Activated CD4-positive, alpha-beta T cell treated with anti-CD3 and anti-CD28 coated beads, Interleukin-2, amount 50 U/mL, for 1 hour (primary cell): ENCODE data around the gene KCNN3.

ENCODE experiments used
- DNase-seq: peaks from one replicate; pipeline ENCODE4 v3.0.0-alpha.2; 2020

The KCNN3 gene

GRCh38 chr1:154859786-154860155, 10.3 kb downstream of the KCNN3 start:
- DNase-seq, result no peak

- no peak for DNase-seq
Observed at GRCh38 chr1:154859151-154859785, 10.8 kb downstream of the KCNN3 start.

DNA sequence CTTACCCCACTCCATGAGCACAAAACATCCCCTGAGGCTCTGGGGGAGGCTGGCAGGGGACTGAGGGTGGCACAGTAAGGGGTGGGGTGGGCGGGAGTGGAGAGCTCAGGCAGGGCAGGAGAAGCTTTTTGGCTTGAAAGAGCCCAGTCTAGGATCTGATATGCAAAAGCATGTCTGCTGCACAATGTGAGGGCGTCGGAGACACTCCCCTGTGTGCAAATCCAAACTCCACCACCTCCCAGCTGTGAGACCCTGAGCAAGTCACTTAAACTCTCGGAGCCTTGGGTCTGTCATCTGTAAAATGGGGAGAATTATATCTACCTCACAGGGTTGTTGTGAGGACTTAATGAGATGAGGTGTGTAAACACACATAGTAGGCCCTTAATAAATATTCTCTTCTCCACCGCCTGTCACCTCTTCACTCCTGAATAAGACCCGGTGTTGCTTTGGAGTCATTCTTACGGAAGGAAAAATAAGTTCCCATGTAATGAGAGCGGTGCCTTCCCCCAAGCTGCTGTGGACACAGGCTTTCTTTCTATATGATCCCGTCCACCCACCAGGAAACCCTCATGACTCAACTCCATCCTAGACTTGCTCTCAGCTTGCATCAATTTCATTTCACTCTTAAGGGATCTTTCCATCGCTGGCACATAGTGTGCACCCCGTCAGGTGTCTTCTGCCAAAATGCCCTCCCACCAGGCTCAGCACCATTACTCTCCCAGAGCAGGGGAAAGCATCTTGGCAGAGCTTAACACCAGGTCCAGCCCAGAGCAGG, 12.5 kb downstream of the KCNN3 start:
- DNase-seq, result no peak

DNA sequence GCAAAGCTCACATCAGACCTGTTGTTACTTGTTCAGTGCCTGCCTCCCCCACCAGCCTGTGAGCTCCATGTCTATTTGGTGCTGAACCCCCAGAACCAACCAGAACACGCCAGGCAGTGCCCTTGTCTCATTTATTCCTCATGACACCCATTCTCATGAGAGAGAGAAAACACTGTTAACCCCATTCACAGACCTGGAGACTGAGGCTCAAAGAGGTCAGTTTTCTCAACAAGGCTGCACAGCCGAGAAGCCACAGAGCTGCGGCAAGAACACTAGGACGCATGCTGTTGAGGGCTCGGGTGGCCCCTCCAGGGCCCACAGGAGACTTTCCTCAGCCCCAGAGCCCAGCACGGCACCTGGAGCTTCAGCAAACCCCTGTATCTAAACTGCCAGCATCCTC, 13.1 kb downstream of the KCNN3 start:
- no peak for DNase-seq

- no peak for DNase-seq
Observed at GRCh38 chr1:154856544-154856943, 13.5 kb downstream of the KCNN3 start.

DNA sequence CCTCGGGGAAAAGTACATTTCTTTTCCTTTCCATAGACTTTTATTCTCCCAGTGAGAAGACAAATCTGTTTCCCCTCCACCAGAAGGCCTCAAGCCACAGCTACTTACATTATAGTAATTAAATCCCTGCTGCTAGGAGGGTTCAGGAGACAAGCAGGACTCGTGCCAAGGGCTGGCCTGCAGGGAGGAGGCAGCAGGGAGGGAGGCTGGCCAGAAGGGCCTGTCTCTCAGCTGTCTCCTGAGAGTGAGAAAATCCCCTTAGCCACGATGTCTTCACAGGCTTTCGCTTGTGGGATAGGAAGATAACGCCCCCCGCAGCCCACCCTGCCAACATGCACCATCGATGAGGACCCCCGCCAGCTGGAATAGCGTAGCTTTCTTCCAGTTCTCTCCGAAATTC, 14.0 kb downstream of the KCNN3 start:
- DNase-seq, result no peak

DNA sequence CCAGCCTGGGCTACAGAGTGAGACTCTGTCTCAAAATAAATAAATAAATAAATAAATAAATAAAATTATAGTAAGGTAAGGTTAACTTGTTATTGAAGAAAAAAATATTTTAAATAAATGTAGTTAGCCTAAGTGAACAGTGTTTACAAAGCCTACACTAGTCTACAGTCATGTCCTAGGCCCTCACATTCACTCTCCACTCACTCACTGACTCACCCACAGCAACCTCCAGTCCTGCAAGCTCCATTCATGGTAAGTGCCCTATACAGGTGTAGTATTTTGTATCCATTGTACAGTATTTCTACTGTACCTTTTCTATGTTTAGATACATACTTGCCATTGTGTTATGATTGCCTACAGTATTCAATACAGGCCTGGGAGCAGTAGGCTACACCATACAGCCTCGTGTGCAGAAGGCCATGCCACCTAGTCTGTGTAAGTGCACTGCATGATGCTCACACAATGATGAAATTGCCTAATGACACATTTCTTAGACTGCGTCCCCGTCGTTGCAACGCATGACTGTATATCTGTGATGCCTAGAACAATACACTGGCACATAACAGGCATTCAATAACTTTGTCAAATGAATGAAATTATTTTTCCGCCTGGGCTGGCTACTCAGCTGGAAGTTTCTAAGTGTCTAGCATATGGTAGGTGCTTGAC, 14.8 kb downstream of the KCNN3 start:
- DNase-seq, result no peak

GRCh38 chr1:154852845-154853244, 17.2 kb downstream of the KCNN3 start:
- no peak for DNase-seq

DNA sequence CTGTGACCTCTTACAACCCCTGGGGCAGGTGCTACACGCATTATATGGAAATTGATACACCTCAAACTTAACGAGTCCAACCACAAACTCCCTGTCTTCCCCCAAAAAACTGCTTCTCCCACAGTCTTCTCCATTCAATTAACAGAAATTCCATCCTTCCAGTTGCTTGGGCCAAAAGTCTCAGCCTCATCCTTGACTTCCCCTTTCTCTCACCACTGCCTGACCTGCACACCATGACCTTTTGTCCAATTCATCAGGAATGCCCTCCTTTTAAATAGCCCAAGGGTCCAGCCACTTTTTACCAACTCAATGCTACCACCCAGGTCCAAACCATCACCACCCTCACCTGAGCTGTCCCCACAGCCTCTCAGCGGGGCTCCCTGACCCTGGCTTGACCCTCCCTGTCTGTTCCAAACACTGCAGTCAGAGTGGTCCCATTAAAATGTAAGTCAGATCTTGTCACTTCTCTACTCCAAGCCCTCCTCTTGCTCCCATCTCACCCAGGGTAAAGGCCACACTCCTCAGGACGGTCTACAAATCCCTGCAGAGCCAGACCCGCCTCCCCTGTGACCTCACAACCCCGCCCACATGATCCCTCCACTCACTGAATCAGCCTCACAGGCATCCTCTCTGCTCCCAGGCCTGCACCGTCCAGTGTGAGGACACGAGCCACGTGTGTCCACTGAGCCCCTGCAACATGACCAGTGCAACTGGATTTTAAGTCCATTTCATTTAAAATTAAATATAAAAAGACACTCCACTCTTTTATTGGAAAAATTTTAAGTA, 18.5 kb downstream of the KCNN3 start:
- no peak for DNase-seq

GRCh38 chr1:154849645-154850131, 20.4 kb downstream of the KCNN3 start:
- DNase-seq, result no peak

DNA sequence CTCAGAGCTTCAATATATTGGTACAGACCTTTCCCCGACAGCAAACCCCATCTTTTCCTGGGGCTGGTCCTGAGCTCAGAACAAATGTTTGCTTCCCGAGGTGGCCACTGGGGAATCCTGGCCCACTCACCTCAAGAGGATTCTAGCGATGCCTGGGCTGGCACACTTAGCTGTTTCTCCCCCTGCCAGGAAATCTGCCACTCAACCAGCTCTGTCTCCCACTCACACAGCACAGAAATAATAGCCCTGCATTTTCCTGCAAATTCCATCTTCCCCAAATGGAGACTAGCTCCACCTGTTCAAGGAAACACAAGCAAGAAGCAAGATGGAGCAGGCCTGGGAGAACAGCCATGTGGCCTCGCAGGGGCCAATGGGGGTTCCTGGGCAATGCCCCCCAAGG, 21.1 kb downstream of the KCNN3 start:
- no peak for DNase-seq

DNA sequence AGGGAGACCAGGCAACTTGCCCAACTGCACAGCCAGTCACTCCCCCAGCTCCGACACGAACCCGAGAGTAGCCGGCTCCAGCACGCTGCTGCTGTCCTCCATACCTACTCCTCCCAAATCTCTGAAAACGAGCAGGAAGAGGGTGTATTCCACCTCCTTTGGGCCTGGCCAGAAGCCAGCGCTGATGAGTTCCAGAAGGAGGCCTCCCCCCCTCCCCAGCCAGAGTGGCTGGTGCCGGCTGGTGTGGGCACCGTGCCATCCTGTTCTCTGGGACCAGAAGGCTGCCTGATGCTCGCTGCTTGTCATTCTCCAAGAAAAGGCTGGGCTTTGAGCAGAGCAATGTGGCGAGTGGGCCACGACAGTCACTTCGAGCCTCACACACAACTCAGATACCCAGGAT, 22.2 kb downstream of the KCNN3 start:
- no peak for DNase-seq

GRCh38 chr1:154846565-154847442, 23.3 kb downstream of the KCNN3 start:
- no peak for DNase-seq

GRCh38 chr1:154845879-154846278, 24.2 kb downstream of the KCNN3 start:
- no peak for DNase-seq

- DNase-seq, result no peak
Observed at GRCh38 chr1:154845174-154845573, 24.9 kb downstream of the KCNN3 start.

- no peak for DNase-seq
Observed at GRCh38 chr1:154844297-154844681, 25.8 kb downstream of the KCNN3 start.

GRCh38 chr1:154843636-154844296, 26.3 kb downstream of the KCNN3 start:
- no peak for DNase-seq

GRCh38 chr1:154842635-154843034, 27.4 kb downstream of the KCNN3 start:
- DNase-seq, result no peak

DNA sequence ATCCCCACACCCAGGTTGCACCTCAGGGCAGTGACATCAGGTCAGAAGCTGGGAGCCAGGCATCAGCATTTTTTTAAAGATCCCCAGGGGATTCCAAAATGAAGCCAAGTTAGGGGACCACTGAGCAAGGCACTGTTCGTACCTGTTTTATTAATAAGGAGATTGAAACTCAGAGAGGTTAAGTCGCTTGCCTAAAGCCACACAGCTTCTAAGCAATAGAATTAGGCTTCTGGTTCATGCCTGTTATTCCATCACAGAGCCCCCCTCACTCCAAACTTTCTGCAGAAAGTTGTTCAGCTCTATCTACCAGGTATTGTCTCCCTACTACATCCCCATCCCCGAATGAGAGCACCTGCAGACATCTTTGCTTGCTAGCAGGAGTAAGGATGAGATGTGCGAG, 28.7 kb downstream of the KCNN3 start:
- no peak for DNase-seq

- DNase-seq, result no peak
Observed at GRCh38 chr1:154840269-154841176, 29.6 kb downstream of the KCNN3 start.

DNA sequence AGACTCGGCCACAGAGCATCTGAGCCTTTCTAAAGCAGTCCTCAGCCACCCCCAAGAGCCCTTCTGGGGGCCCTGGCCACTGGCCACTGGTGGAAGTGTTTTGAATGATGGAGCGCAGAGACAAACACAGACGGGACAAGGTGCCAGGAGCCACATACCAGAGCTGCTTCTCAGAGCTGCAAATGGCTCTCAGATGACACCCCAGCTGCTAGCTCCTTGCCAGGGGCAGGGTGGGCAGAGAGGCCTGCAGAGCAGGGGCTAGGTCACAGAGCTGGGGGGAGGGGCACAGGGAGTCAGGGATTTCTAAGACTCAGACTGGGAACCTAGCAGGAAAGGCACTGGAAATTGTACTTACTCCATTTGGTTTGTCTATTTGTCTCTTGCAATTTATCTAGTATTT, 30.4 kb downstream of the KCNN3 start:
- no peak for DNase-seq
